Activated naive CD8-positive, alpha-beta T cell treated with anti-CD3 and anti-CD28 coated beads, Interleukin-2, amount 10 ng/mL, durations not matched to agents 7 days and 5 days (primary cell): ENCODE results near the gene CENPU. TPM values are rescaled to one million over a fixed set of nuclear protein-coding genes. Genes with fewer than 3 reads are reported as not detected.

Source experiments
- ATAC-seq: fragments of 150-1000 bp; cut with Tn5 transposase; one replicate; pipeline ENCODE4 v1.10.0; 2021; ENCODE audit warnings: low read depth, moderate library complexity
- POLR2A ChIA-PET: fragments of 350-600 bp; sonication (Branson Sonifier 250); formaldehyde crosslinking; loops from one replicate; lab custom pipeline; 2021; ENCODE audit warnings: antibody characterized with exemption; lab: Charles Lee
- DNase-seq: peaks from one replicate; pipeline ENCODE4 v3.0.0; 2021
- H3K27ac Mint-ChIP-seq: one replicate; pipeline ENCODE4 v1.8.0; 2022; ENCODE audit warnings: mild to moderate bottlenecking, mixed read lengths
- H3K27me3 Mint-ChIP-seq: one replicate; pipeline ENCODE4 v1.8.0; 2022; ENCODE audit warnings: mild to moderate bottlenecking, moderate library complexity, mixed read lengths
- H3K36me3 Mint-ChIP-seq: one replicate; pipeline ENCODE4 v1.8.0; 2021; ENCODE audit warnings: mild to moderate bottlenecking, mixed read lengths
- H3K4me1 Mint-ChIP-seq: one replicate; pipeline ENCODE4 v1.8.0; 2021; ENCODE audit warnings: mixed read lengths
- H3K4me3 Mint-ChIP-seq: one replicate; pipeline ENCODE4 v1.8.0; 2022; ENCODE audit warnings: mild to moderate bottlenecking, moderate library complexity, mixed read lengths
- H3K9me3 Mint-ChIP-seq: one replicate; pipeline ENCODE4 v1.8.0; 2021; ENCODE audit warnings: mixed read lengths
- total RNA-seq, 2 experiments: library from RNA; stranded (reverse); gene quantifications; one replicate each; pipeline ENCODE4 v1.2.3, GENCODE V29; 2021

Gene CENPU
- total RNA-seq, 2 experiments from 2014 or later, result 46.0 to 50.1 TPM

DNA sequence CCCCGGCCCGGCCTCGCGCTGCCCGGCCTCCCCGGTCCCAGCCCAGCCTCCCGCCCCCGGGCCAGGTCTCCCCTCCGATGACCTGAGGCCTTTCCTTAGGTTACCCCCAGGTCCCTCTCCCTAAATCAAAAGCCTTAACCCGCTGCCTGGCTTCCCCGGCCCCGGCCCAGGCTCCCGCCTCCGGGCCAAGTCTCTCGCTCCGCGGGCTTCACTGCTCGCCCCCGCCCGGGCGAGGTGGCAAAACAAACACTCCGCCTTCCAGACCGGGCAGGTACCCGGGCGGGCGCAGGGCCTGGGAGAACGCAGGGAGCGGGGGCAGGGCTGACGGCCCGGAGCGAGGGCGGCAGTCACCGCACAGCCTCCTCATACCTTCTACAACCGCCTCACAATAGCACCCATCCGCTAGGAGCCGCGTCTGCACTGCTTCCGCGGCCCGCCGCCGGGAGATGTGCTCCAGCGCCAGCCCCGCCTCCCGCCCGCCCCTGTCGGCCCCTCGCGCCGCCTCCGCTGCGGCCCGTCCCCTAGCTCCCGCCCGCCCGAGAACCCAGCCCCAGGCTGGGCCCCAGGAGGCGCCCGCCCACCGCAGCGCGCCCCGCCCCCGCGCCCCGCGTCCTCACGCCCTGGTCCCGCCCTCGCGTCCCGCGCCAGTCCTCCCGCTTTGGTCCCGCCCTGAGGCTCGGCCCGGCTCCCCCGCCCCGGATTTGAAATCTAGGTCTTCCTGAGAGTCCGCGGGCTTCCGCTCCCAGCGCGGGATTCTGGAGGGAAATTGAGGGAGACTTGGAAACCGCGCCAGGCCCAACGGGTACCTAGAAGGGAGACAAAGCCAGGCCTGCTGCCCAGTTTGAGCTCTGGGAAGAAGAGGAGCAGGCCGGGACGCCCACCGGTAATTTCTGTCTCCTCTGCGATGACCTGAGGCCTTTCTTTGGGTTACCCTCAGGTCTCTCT lies 84.6 kb downstream of the CENPU start, which contains the start of the genes CASP3 and PRIMPOL:
CASP3 (minus strand) TSS at position 422 of the 945 bp plus-strand sequence. CDS start 10,994 bp downstream, outside the sequence.
PRIMPOL (plus strand) TSS at position 713 of the 945 bp plus-strand sequence. CDS start 7,403 bp downstream, outside the sequence.
- Mint-ChIP-seq H3K9me3 (no peaks in the 10 kb centered on the region), H3K27ac (peak within 1 kb of the TSS; percentile 96), H3K4me1 (peaks cover 53% of the 10 kb centered on the region), H3K36me3 (peaks cover 30% of the 10 kb centered on the region), H3K27me3 (no peaks in the 10 kb centered on the region), H3K4me3 (peak within 1 kb of the TSS; percentile 98)
- peak; percentile 89 for ATAC-seq
- DNase-seq, result peak; percentile 99
- POLR2A ChIA-PET, result interaction anchor here (0.9 to 3.5 kb wide), 23 partner anchors 10 to 412 kb away, joined by 3 to 48 read pairs (median 4); partner anchors contain the start of genes CENPU and IRF2

DNA sequence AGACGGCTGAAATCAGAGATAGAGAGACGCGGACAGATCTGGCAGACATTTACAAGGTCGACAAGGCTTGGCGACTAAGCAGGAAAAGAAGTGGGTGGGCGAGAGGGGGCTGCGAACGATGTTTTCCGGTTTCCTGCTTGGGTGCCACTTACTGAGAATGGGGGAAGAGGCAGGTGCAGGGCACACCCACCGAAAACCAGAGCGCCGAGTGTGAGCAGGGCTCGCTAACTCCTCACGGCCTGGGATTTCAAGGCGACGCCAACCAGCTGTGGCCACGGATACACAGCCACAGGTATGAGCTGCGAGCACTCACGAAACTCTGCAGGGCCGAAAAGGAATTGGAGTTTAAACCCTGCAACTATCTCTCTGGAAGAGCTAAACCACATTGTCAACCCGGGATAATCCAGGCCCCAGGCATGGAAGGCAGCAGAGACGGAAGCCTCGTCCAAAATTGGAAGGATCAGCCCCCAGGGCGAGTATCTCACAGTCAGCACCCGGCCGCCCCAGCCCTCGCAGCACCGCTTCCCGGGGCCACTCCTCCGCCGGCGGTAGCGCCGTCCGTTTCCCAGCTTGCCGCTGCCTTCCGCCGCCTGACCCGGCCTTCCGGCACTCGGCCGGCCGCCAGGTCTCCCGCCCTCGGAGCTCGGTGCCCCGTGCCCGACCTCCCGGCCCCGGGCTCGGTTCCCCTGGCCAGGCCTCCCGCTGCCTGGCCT lies 85.4 kb downstream of the CENPU start:
- ATAC-seq, result peak; percentile 15
- H3K4me3 Mint-ChIP-seq, result peak overlapping the region; percentile 98
- H3K36me3 Mint-ChIP-seq, result peaks cover 30% of the 10 kb centered on the region
- H3K9me3 Mint-ChIP-seq, result no peaks in the 10 kb centered on the region
- peak; percentile 73 for DNase-seq
- H3K27ac Mint-ChIP-seq, result peak overlapping the region; percentile 96
- POLR2A ChIA-PET, result interaction anchor here (0.6 to 3.5 kb wide), 15 partner anchors 13 to 1145 kb away, joined by 3 to 48 read pairs (median 6); partner anchors contain the start of genes CENPU and IRF2
- H3K4me1 Mint-ChIP-seq, result peaks cover 59% of the 10 kb centered on the region
- H3K27me3 Mint-ChIP-seq, result no peaks in the 10 kb centered on the region

DNA sequence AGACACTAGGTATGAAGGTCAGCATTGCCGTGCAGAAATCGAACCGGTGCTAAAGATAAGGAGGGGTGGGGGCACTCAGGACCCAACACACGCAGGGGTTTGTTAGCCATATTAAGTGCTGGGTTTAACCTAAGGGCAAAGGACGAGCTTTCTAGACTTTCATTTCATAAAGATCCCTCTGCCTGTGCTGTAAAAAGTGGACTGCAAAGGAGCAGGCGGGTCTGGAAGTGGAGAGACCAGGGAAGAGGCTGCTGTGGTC lies 85.9 kb downstream of the CENPU start:
- H3K9me3 Mint-ChIP-seq, result no peaks in the 10 kb centered on the region
- no peaks in the 10 kb centered on the region for H3K27me3 Mint-ChIP-seq
- peaks cover 59% of the 10 kb centered on the region for H3K4me1 Mint-ChIP-seq
- DNase-seq (no peak), ATAC-seq (no peak)
- H3K4me3 Mint-ChIP-seq, result peak overlapping the region; percentile 98
- POLR2A ChIA-PET, result interaction anchor here (0.6 to 3.5 kb wide), 11 partner anchors 12 to 1144 kb away, joined by 3 to 48 read pairs (median 4); partner anchors contain the start of gene CENPU
- peaks cover 30% of the 10 kb centered on the region for H3K36me3 Mint-ChIP-seq
- H3K27ac Mint-ChIP-seq, result peak overlapping the region; percentile 96

DNA sequence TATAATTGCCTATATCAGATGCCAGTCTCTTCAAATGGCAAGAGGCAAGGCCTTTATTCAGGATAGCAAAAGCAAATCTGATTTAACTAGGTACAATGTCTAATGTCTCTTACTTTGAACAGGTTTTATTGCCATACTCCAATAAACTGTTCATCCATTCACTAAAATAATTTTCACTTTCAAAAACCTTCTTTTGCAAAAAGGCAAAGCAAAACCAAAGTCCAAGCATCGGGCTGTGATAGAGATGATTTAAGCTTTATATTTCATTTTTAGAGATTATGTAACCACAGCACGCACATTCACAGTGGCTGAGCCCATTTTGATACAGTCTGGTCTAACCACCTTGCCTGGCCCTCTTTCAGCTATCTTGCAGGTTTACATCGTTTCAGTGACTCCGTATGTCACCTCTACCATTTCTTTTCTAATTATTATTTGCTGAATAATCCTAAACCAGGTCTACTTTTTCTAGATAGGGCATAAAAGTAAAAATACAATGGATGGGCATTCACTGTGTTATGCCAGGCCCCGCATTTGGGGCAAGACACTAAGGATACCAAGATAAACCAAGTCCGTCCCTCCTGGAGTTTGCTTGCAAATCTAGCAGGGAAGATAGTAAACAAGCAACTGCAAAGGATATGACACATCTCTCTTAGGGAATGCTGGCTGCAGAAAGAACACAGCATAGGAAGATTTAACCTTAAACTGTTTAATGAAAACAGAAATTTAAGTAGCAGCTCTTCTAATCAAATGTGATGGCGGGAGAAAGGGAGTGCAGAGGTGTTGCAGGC lies 86.4 kb downstream of the CENPU start:
- no peak for ATAC-seq
- peaks cover 59% of the 10 kb centered on the region for H3K4me1 Mint-ChIP-seq

DNA sequence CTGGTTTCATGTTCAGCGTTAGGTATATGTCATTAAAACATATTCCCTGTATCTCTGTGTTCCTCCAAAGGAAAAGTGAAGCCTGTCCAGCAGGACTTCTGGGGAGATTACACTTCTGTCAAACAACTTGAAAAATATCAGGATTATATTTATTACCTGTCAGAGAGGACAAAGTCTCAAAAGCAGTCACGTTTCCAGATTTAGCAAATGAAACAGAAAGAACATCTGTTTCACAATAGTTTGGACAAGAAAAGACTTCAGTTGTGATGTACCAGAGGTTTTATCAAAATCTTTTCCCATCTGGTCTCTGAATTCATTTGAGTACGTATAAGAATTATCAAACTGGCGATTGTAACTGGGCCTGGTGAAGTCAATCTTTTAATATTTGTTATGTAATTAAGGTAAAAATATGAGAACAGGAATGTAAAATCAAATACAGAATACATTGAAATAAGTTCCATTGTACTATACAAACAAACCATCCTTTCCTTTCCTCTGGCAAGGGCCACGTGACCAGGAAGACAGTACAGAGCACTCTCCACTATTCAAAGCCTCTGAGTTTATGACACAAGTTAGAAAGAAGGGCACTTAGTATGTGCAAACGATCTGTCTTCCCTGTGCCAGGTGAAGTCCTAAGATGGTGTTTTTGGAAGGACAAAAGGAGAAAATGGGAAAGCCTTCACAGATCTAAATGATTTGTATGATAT lies 87.8 kb downstream of the CENPU start:
- Mint-ChIP-seq H3K4me1 (peaks cover 62% of the 10 kb centered on the region), H3K27me3 (no peaks in the 10 kb centered on the region), H3K4me3 (peak overlapping the region; percentile 98), H3K36me3 (peaks cover 36% of the 10 kb centered on the region), H3K27ac (peak overlapping the region; percentile 17), H3K9me3 (no peaks in the 10 kb centered on the region)
- DNase-seq, result no peak
- ATAC-seq, result no peak
- POLR2A ChIA-PET, result interaction anchor here (1.0 to 2.6 kb wide), 4 partner anchors 13 to 171 kb away, joined by 3 to 8 read pairs (median 6); partner anchors contain the start of genes CENPU and IRF2

More for the DNA sequence above, 86.4 kb downstream of the CENPU start:
- no peak for DNase-seq
- POLR2A ChIA-PET, result interaction anchor here (0.6 to 3.5 kb wide), 8 partner anchors 14 to 384 kb away, joined by 3 to 48 read pairs (median 4); partner anchors contain the start of genes CENPU and IRF2
- peaks cover 28% of the 10 kb centered on the region for H3K36me3 Mint-ChIP-seq
- peak overlapping the region; percentile 96 for H3K27ac Mint-ChIP-seq
- peak overlapping the region; percentile 98 for H3K4me3 Mint-ChIP-seq
- no peaks in the 10 kb centered on the region for H3K27me3 Mint-ChIP-seq
- no peaks in the 10 kb centered on the region for H3K9me3 Mint-ChIP-seq

DNA sequence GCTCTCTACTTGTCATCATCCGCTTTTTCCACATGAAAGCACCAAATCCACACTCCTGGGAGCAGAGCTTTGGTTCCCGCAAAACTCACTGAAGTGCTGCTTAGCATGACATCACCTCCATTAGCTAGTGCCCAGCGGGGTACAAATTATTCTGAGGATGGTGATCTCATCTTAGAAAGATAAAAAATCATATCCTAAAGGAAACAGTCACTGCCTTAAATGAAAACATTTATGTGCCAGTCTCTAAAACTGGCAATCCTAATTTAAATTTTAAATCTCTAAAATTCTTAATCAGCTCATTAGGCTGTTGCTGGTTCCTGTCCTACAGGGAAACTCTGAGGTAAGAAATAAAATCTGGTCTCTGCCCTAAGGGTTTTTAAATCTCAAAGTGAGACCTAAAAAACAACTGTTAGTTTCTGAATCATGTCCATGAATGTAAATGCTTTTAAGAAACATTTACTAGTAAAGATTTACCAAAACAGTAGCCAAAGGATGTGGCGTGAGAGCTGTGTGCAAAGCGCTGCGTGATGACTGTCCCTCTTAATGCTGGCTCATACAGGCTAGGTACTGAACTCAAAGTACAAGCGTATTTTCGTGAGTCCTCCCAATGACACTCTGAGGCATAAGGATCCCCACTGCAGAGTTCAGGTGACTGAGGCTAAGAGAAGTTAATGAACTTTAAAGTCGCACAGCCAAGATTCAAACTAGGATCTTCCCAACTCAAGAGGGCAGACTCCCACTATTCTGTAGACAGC lies 89.2 kb downstream of the CENPU start:
- Mint-ChIP-seq H3K36me3 (peaks cover 44% of the 10 kb centered on the region), H3K27ac (peak overlapping the region; percentile 57), H3K27me3 (no peaks in the 10 kb centered on the region), H3K4me1 (peaks cover 62% of the 10 kb centered on the region), H3K4me3 (peak overlapping the region; percentile 69), H3K9me3 (no peaks in the 10 kb centered on the region)
- no peak for DNase-seq
- ATAC-seq, result no peak
- POLR2A ChIA-PET, result interaction anchor here (0.6 to 2.6 kb wide), 4 partner anchors 21 to 185 kb away, joined by 3 to 8 read pairs (median 4); partner anchors contain the start of gene CENPU

Other genes with a start within 250 kb of the CENPU start
- gene CASP3, start 84.6 kb downstream of the CENPU start, total RNA-seq, result 10 to 100 TPM; 45.3 to 49.8 TPM
- gene PRIMPOL, start 84.4 kb downstream of the CENPU start, total RNA-seq, result 10 to 100 TPM; 22.5 to 25.0 TPM
- gene ACSL1, start 91.9 kb upstream of the CENPU start, total RNA-seq, result 10 to 100 TPM; 10.9 to 12.4 TPM